MM.1S (cell line): Measurements from ENCODE around the gene C3orf85.

Source experiments
- DNase-seq: peaks from one replicate; pipeline ENCODE4 v3.0.0-alpha.2; 2015
- H2AFZ ChIP-seq: fragments of 300-600 bp; sonication (generic); 2 replicates; pipeline ENCODE4 v1.6.0; 2016; ENCODE audit warnings: antibody characterized with exemption, low read length
- H3F3A ChIP-seq: fragments of 300-600 bp; sonication (generic); 2 replicates; pipeline ENCODE4 v1.6.1; 2016; ENCODE audit warnings: mild to moderate bottlenecking, antibody characterized with exemption, low read length, moderate library complexity, mixed read lengths; ENCODE audit not compliant: insufficient read depth
- H3K27ac ChIP-seq: fragments of 300-600 bp; sonication (generic); 2 replicates; pipeline ENCODE4 v1.5.1; 2016; ENCODE audit warnings: mild to moderate bottlenecking, low read length
- H3K27me3 ChIP-seq: fragments of 300-600 bp; sonication (generic); replicated peaks from 2 replicates; pipeline ENCODE4 v1.6.0; 2016; ENCODE audit warnings: low read length; ENCODE audit not compliant: insufficient read depth
- H3K36me3 ChIP-seq: fragments of 300-600 bp; sonication (generic); replicated peaks from 2 replicates; pipeline ENCODE4 v1.6.1; 2016; ENCODE audit warnings: mild to moderate bottlenecking, low read length, mixed read lengths; ENCODE audit not compliant: insufficient read depth
- H3K4me1 ChIP-seq: fragments of 300-600 bp; sonication (generic); 2 replicates; pipeline ENCODE4 v1.6.1; 2016; ENCODE audit warnings: low read length, mixed read lengths
- H3K4me2 ChIP-seq: fragments of 300-600 bp; sonication (generic); 2 replicates; pipeline ENCODE4 v1.6.0; 2016; ENCODE audit warnings: low read depth, low read length
- H3K4me3 ChIP-seq: fragments of 300-600 bp; sonication (generic); 2 replicates; pipeline ENCODE4 v1.5.1; 2016; ENCODE audit warnings: low read length, mixed read lengths
- H3K79me2 ChIP-seq: fragments of 300-600 bp; sonication (generic); 2 replicates; pipeline ENCODE4 v1.6.1; 2016; ENCODE audit warnings: mixed run types, low read length, mixed read lengths
- H3K9ac ChIP-seq: fragments of 300-600 bp; sonication (generic); 2 replicates; pipeline ENCODE4 v1.6.1; 2016; ENCODE audit warnings: low read length, mixed read lengths
- H3K9me2 ChIP-seq: fragments of 300-600 bp; sonication (generic); replicated peaks from 2 replicates; pipeline ENCODE4 v1.6.1; 2016; ENCODE audit warnings: mild to moderate bottlenecking, low read length, mixed read lengths; ENCODE audit not compliant: insufficient read depth
- H3K9me3 ChIP-seq: fragments of 300-600 bp; sonication (generic); replicated peaks from 2 replicates; pipeline ENCODE4 v1.6.1; 2016; ENCODE audit warnings: mild to moderate bottlenecking, low read length, mixed read lengths; ENCODE audit not compliant: insufficient read depth
- H4K20me1 ChIP-seq: fragments of 300-600 bp; sonication (generic); 2 replicates; pipeline ENCODE4 v1.6.1; 2016; ENCODE audit warnings: mild to moderate bottlenecking, low read length, moderate library complexity, mixed read lengths; ENCODE audit not compliant: insufficient read depth
- EZH2 ChIP-seq: fragments of 300-600 bp; sonication (generic); optimal IDR thresholded peaks from 2 replicates; pipeline ENCODE3; 2017; ENCODE audit warnings: low read depth, mild to moderate bottlenecking, antibody characterized with exemption, low read length, mixed read lengths
- EZH2phosphoT487 ChIP-seq: fragments of 300-600 bp; sonication (generic); IDR thresholded peaks from 2 replicates; pipeline ENCODE4 v1.6.1; 2018; ENCODE audit warnings: antibody characterized with exemption, low read length
- TF ChIP-seq, protein P1 (sequence below): fragments of 300-600 bp; sonication (generic); IDR thresholded peaks from 2 replicates; pipeline ENCODE4 v1.5.1; 2016; ENCODE audit warnings: antibody characterized with exemption, low read length, mixed read lengths

The C3orf85 gene

DNA sequence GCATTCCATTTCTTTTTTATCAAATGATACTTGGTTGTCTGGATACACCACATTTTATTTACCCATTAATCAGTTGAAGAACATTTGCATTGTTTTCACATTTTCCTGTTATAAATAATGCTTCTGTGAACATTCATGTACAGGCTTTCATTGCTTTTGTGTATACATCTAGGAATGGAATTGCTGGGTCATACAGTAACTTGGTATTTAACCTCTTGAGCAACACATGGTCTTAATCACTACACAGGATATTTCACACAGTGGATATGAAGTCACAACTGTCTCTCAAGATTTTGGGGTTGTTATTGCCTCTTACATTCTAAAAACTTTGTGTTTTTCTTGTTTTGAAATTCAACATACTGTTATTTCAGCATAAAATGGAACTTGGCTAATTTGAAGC lies 48.2 kb downstream of the C3orf85 start:
- no peaks in the 10 kb centered on the region for H4K20me1 ChIP-seq
- no peak overlapping the region for H3K9ac ChIP-seq
- H3K27ac ChIP-seq, result no peak overlapping the region
- no peak overlapping the region for H3K4me2 ChIP-seq
- no peaks in the 10 kb centered on the region for H3K36me3 ChIP-seq
- no peaks in the 10 kb centered on the region for H3K9me3 ChIP-seq
- no peaks in the 10 kb centered on the region for H3F3A ChIP-seq
- no peaks in the 10 kb centered on the region for H3K4me1 ChIP-seq
- DNase-seq, result no peak
- no peaks in the 10 kb centered on the region for H3K79me2 ChIP-seq
- TF ChIP-seq EZH2phosphoT487 (no peak), EZH2 (no peak)
- TF ChIP-seq, protein P1, sequence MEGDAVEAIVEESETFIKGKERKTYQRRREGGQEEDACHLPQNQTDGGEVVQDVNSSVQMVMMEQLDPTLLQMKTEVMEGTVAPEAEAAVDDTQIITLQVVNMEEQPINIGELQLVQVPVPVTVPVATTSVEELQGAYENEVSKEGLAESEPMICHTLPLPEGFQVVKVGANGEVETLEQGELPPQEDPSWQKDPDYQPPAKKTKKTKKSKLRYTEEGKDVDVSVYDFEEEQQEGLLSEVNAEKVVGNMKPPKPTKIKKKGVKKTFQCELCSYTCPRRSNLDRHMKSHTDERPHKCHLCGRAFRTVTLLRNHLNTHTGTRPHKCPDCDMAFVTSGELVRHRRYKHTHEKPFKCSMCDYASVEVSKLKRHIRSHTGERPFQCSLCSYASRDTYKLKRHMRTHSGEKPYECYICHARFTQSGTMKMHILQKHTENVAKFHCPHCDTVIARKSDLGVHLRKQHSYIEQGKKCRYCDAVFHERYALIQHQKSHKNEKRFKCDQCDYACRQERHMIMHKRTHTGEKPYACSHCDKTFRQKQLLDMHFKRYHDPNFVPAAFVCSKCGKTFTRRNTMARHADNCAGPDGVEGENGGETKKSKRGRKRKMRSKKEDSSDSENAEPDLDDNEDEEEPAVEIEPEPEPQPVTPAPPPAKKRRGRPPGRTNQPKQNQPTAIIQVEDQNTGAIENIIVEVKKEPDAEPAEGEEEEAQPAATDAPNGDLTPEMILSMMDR, result no peak
- no peaks in the 10 kb centered on the region for H3K9me2 ChIP-seq
- no peaks in the 10 kb centered on the region for H3K27me3 ChIP-seq
- no peak overlapping the region for H2AFZ ChIP-seq
- H3K4me3 ChIP-seq, result no peak overlapping the region

DNA sequence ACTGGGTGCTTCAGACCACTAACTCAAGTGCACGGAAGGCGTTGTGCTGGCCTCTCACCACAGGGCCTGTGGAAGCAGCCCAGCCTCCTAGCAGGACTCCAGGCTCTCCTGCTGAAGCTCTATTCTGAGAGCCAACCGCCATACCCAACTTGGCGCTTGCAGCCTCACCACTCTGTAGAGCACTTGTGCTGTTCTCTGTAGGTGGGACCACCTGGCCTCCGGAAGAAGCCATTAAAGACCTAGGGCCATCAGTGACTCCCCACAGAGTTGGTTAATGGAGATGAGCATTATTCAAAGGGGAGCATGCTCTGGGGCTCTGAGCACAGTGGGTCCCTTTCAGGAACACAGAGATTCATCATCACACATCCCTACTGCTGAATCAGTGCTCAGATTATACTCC lies 50.9 kb downstream of the C3orf85 start:
- TF ChIP-seq, protein P1, result no peak
- no peak for TF ChIP-seq EZH2phosphoT487
- no peak for TF ChIP-seq EZH2
- Histone ChIP-seq H3K4me2 (no peak overlapping the region), H3K9me3 (no peaks in the 10 kb centered on the region), H3F3A (no peaks in the 10 kb centered on the region), H3K9ac (no peak overlapping the region), H3K4me1 (no peaks in the 10 kb centered on the region), H4K20me1 (no peaks in the 10 kb centered on the region), H2AFZ (no peak overlapping the region), H3K79me2 (no peaks in the 10 kb centered on the region), H3K9me2 (no peaks in the 10 kb centered on the region), H3K36me3 (no peaks in the 10 kb centered on the region), H3K4me3 (no peak overlapping the region), H3K27me3 (no peaks in the 10 kb centered on the region), H3K27ac (no peak overlapping the region)
- no peak for DNase-seq

DNA sequence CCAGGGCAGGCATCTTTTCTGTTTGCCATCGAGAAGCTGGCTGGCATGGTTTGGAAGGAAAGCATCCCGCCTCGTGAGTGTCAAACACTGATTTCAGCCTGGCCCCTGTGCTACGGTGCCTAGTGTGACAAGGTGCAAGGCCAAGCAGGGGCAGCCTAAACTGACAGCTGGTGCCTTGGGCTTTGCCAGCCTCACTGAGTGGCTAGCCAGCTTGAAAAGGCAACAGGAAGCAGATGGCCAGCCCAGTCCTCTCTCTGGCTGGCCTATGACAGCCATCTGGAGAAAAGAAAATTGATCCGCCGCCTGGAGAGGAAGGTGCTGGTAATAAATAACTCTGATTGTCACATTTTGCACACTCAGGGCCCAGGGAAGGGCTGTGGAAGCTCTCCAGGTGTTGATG lies 52.2 kb downstream of the C3orf85 start:
- no peaks in the 10 kb centered on the region for H3K4me1 ChIP-seq

More for the DNA sequence above, 52.2 kb downstream of the C3orf85 start:
- DNase-seq, result no peak
- no peak overlapping the region for H3K27ac ChIP-seq
- no peaks in the 10 kb centered on the region for H3K9me2 ChIP-seq
- H3K79me2 ChIP-seq, result no peaks in the 10 kb centered on the region
- no peaks in the 10 kb centered on the region for H3K36me3 ChIP-seq
- no peaks in the 10 kb centered on the region for H3K27me3 ChIP-seq
- TF ChIP-seq EZH2phosphoT487 (no peak), EZH2 (no peak)
- TF ChIP-seq, protein P1, result no peak
- no peak overlapping the region for H3K4me2 ChIP-seq
- no peak overlapping the region for H3K4me3 ChIP-seq
- no peaks in the 10 kb centered on the region for H3F3A ChIP-seq
- no peaks in the 10 kb centered on the region for H4K20me1 ChIP-seq
- H3K9ac ChIP-seq, result no peak overlapping the region
- H3K9me3 ChIP-seq, result no peaks in the 10 kb centered on the region
- H2AFZ ChIP-seq, result no peak overlapping the region
